B cell (primary cell): ENCODE data around the gene MAMDC4. TPM values are rescaled to one million over a fixed set of nuclear protein-coding genes. Genes with fewer than 3 reads are reported as not detected.
A peak's percentile ranks its signal among the peaks of the same experiment; 100 is the strongest.

ENCODE experiments used
- ATAC-seq: fragments of 200-7000 bp; cut with Tn5 transposase; one replicate; pipeline ENCODE4 v1.10.0; 2021; ENCODE audit warnings: low read depth, mild to moderate bottlenecking, moderate number of reproducible peaks, moderate library complexity
- CTCF ChIA-PET: fragments of 350-600 bp; sonication (Branson Sonifier 250); formaldehyde crosslinking; loops from one replicate; lab custom pipeline; 2021; ENCODE audit warnings: antibody characterized with exemption, inconsistent platforms; lab: Charles Lee
- POLR2A ChIA-PET: fragments of 350-600 bp; sonication (Branson Sonifier 250); formaldehyde crosslinking; loops from one replicate; lab custom pipeline; 2021; ENCODE audit warnings: antibody characterized with exemption; lab: Charles Lee
- DNase-seq: peaks from one replicate; pipeline ENCODE4 v3.0.0; 2013
- H2AFZ ChIP-seq: 2 replicates; pipeline ENCODE4 v1.6.1; 2012; ENCODE audit warnings: mild to moderate bottlenecking, low read depth, low read length; ENCODE audit not compliant: insufficient read depth, poor library complexity, severe bottlenecking
- H3K27ac ChIP-seq, 2 donors: 1 replicate in 1 of 2; 2 replicates in 1 of 2; pipeline ENCODE4 v1.5.1; 2012 to 2013; ENCODE audit warnings: low read length in 2 of 2, mild to moderate bottlenecking in 2 of 2, moderate library complexity in 1 of 2
- H3K27me3 ChIP-seq, 4 experiments: fragments of 200-600 bp in 1 of 4; sonication (generic) in 1 of 4; replicated peaks in 1 of 4; 1 replicate in 2 of 4; 2 replicates in 2 of 4; pipeline versions ENCODE4 v1.6.1 to v1.7.0; 2013 to 2016; ENCODE audit warnings: low read length in 3 of 4, mild to moderate bottlenecking in 2 of 4, mixed read lengths in 1 of 4, moderate library complexity in 1 of 4; ENCODE audit not compliant: insufficient read depth in 4 of 4, control insufficient read depth in 3 of 4; ENCODE audit errors: control extremely low read depth in 1 of 4
- H3K36me3 ChIP-seq, 2 experiments: replicated peaks in 1 of 2; 1 replicate in 1 of 2; 2 replicates in 1 of 2; pipeline versions ENCODE4 v1.6.1 to v1.7.1; 2013; ENCODE audit warnings: low read length in 1 of 2; ENCODE audit not compliant: insufficient read depth in 2 of 2, control insufficient read depth in 1 of 2; ENCODE audit errors: control extremely low read depth in 1 of 2, extremely low read depth in 1 of 2
- H3K4me1 ChIP-seq, 2 donors: fragments of 200-600 bp in 1 of 2; sonication (generic) in 1 of 2; 1 replicate in 1 of 2; 2 replicates in 1 of 2; pipeline versions ENCODE4 v1.5.1 to v1.6.1; 2013 to 2017; ENCODE audit warnings: low read length in 2 of 2; ENCODE audit not compliant: control insufficient read depth in 2 of 2, insufficient read depth in 2 of 2
- H3K4me2 ChIP-seq: replicated peaks from 2 replicates; pipeline ENCODE3; 2012; ENCODE audit warnings: mild to moderate bottlenecking, low read depth, low read length; ENCODE audit not compliant: poor library complexity, severe bottlenecking
- H3K4me3 ChIP-seq, 5 experiments: fragments of 200-600 bp in 1 of 5; sonication (generic) in 1 of 5; 1 replicate in 3 of 5; 2 replicates in 2 of 5; pipeline versions ENCODE4 v1.5.1 to v1.7.0; 2011 to 2016; ENCODE audit warnings: low read length in 4 of 5, mild to moderate bottlenecking in 4 of 5, low read depth in 2 of 5, control low read depth in 1 of 5, moderate library complexity in 1 of 5; ENCODE audit not compliant: insufficient read depth in 1 of 5; ENCODE audit errors: control extremely low read depth in 1 of 5, extremely low read depth in 1 of 5
- H3K79me2 ChIP-seq: fragments of 200-600 bp; sonication (generic); one replicate; pipeline ENCODE4 v1.6.0; 2016; ENCODE audit warnings: low read length; ENCODE audit not compliant: control insufficient read depth, insufficient read depth
- H3K9ac ChIP-seq: fragments of 200-600 bp; sonication (generic); 2 replicates; pipeline ENCODE4 v1.6.1; 2017; ENCODE audit warnings: mild to moderate bottlenecking, low read length, moderate library complexity
- H3K9me3 ChIP-seq, 3 donors: one replicate each; pipeline versions ENCODE4 v1.6.1 to v1.7.1; 2013; ENCODE audit warnings: low read length in 2 of 3; ENCODE audit not compliant: control insufficient read depth in 2 of 3, insufficient read depth in 1 of 3; ENCODE audit errors: control extremely low read depth in 1 of 3
- H4K20me1 ChIP-seq: 2 replicates; pipeline ENCODE4 v1.6.0; 2012; ENCODE audit warnings: mild to moderate bottlenecking, low read length; ENCODE audit not compliant: insufficient read depth, control insufficient read depth, poor library complexity, severe bottlenecking
- H3K27ac Mint-ChIP-seq: one replicate; pipeline ENCODE4 v1.8.0; 2021; ENCODE audit warnings: mixed read lengths
- H3K27me3 Mint-ChIP-seq: one replicate; pipeline ENCODE4 v1.8.0; 2021; ENCODE audit warnings: mixed read lengths
- H3K4me1 Mint-ChIP-seq: one replicate; pipeline ENCODE4 v1.8.0; 2021; ENCODE audit warnings: mixed read lengths
- H3K4me3 Mint-ChIP-seq: one replicate; pipeline ENCODE4 v1.8.0; 2021; ENCODE audit warnings: mixed read lengths
- H3K9me3 Mint-ChIP-seq: one replicate; pipeline ENCODE4 v1.8.0; 2022; ENCODE audit warnings: mixed read lengths; ENCODE audit not compliant: insufficient read depth
- CTCF ChIP-seq: fragments of 200-600 bp; IDR thresholded peaks from one replicate; pipeline ENCODE4 v1.8.0; 2022; ENCODE audit warnings: antibody characterized with exemption, mild to moderate bottlenecking
- EZH2 ChIP-seq: IDR thresholded peaks from 2 replicates; pipeline ENCODE4 v1.6.1; 2012; ENCODE audit warnings: borderline replicate concordance, low read depth, mild to moderate bottlenecking, moderate library complexity, low read length; ENCODE audit not compliant: insufficient read depth, poor library complexity, severe bottlenecking
- WGBS: methylation state at CpG from one replicate; pipeline ENCODE4 v1.1.5; 2013; ENCODE audit warnings: missing lambda C conversion rate; ENCODE audit not compliant: insufficient coverage; 5-methylcytosine and 5-hydroxymethylcytosine counted together
- intact Hi-C: fragments of 100-400 bp; cut with micrococcal nuclease; formaldehyde crosslinking; loops from one replicate; pipeline ENCODE4 v1.10.0; 2022
- polyA plus RNA-seq: library from polyadenylated mRNA; depleted of rRNA; stranded (reverse); fragments of >200 nt; gene quantifications from 2 replicates; pipeline ENCODE4 v1.2.3, GENCODE V29; 2012
- total RNA-seq, 2 donors: library from RNA; stranded (reverse); fragments of 120-200 nt in 1 of 2; gene quantifications; 1 replicate in 1 of 2; 2 replicates in 1 of 2; pipeline versions ENCODE4 v1.2.3 to v1.2.4, GENCODE V29; 2013 to 2022

Gene MAMDC4
- total and polyA plus RNA-seq, 2 donors (not counting 1 experiment from before 2014, with no cell fraction given) = 5.4 to 6.8 TPM

- no peak for TF ChIP-seq EZH2
- no peak for TF ChIP-seq CTCF
- H3K27ac ChIP-seq = no peak overlapping the region
- peaks cover 0 to 4% of the 10 kb centered on the region in 2 experiments for H3K36me3 ChIP-seq
- H3K79me2 ChIP-seq = peaks cover 2% of the 10 kb centered on the region
- H4K20me1 ChIP-seq = peaks cover 17% of the 10 kb centered on the region
- no peak overlapping the region for H3K9ac ChIP-seq
- Mint-ChIP-seq H3K27ac (no peak overlapping the region), H3K9me3 (no peaks in the 10 kb centered on the region), H3K27me3 (peaks cover 3% of the 10 kb centered on the region), H3K4me3 (no peak overlapping the region), H3K4me1 (peaks cover 10% of the 10 kb centered on the region)
- no peak overlapping the region for H3K4me2 ChIP-seq
- ChIA-PET POLR2A (no interaction called here), CTCF (no interaction called here)
- 92% methylated on average over 29 of the region's 29 CpGs for whole genome bisulfite sequencing
- no peak for DNase-seq
- peaks cover 0 to 5% (median 2%) of the 10 kb centered on the region in 4 experiments for H3K27me3 ChIP-seq
- peaks cover 13 to 17% of the 10 kb centered on the region in 2 donors for H3K4me1 ChIP-seq
- H3K4me3 ChIP-seq = no peak overlapping the region
- intact Hi-C loops = no loop called here
- no peak for ATAC-seq
- no peak overlapping the region for H2AFZ ChIP-seq
- H3K9me3 ChIP-seq = peaks cover 0 to under 1% (median 0%) of the 10 kb centered on the region in 3 donors
These were observed 784 bp downstream of the MAMDC4 start for GRCh38 chr9:136852664-136853595.

- no peaks in the 10 kb centered on the region for H3K27me3 ChIP-seq
- ChIA-PET POLR2A (no interaction called here), CTCF (no interaction called here)
- peaks cover 6 to 10% of the 10 kb centered on the region in 2 donors for H3K4me1 ChIP-seq
- Mint-ChIP-seq H3K27ac (no peak overlapping the region), H3K9me3 (no peaks in the 10 kb centered on the region), H3K4me3 (no peak overlapping the region), H3K27me3 (no peaks in the 10 kb centered on the region), H3K4me1 (peaks cover 9% of the 10 kb centered on the region)
- intact Hi-C loops = no loop called here
- peaks cover 17% of the 10 kb centered on the region for H4K20me1 ChIP-seq
- H3K4me2 ChIP-seq = no peak overlapping the region
- H3K36me3 ChIP-seq = peaks cover 0 to 4% of the 10 kb centered on the region in 2 experiments
- H3K9me3 ChIP-seq = no peaks in the 10 kb centered on the region
- H3K4me3 ChIP-seq = no peak overlapping the region
- H3K27ac ChIP-seq = no peak overlapping the region
- WGBS = 86% methylated on average over 18 of the region's 18 CpGs
- H3K9ac ChIP-seq = no peak overlapping the region
- no peak overlapping the region for H2AFZ ChIP-seq
- no peak for TF ChIP-seq CTCF
- no peak for TF ChIP-seq EZH2
- DNase-seq (peak; percentile 28), ATAC-seq (no peak)
- H3K79me2 ChIP-seq = peaks cover 2% of the 10 kb centered on the region
These were observed 1.5 kb downstream of the MAMDC4 start for GRCh38 chr9:136853596-136854112.
